ENCODE data around the gene PROB1.

The PROB1 gene

GRCh38 chr5:139379626-139380449 is 15.1 kb downstream of the PROB1 start:
- H2AFZ ChIP-seq (ENCODE audit: low read depth, low read length, severe bottlenecking) = no peak overlapping the region
- TF ChIP-seq CTCF (IDR thresholded peaks at IDR 0.05; ENCODE audit: insufficient read depth, low read length, poor library complexity, severe bottlenecking) = no peak
- H3K9me3 ChIP-seq (ENCODE audit: insufficient read depth, low read length) = no peaks in the 10 kb centered on the region
- no peaks in the 10 kb centered on the region for H3K9me2 ChIP-seq (replicated peaks; ENCODE audit: insufficient read depth, low read length)
- no peaks in the 10 kb centered on the region for H3K36me3 ChIP-seq (ENCODE audit: low read length)
- H3K4me2 ChIP-seq (ENCODE audit: low read depth, low read length, poor library complexity, severe bottlenecking) = no peak overlapping the region
- H3F3A ChIP-seq (ENCODE audit: insufficient read depth) = peaks cover 6% of the 10 kb centered on the region
- no peaks in the 10 kb centered on the region for H3K79me2 ChIP-seq (ENCODE audit: insufficient read depth, low read length)
- H4K20me1 ChIP-seq (ENCODE audit: low read depth, low read length) = no peaks in the 10 kb centered on the region
- no peak overlapping the region for H3K9ac ChIP-seq (ENCODE audit: low read length)
- no peak overlapping the region for H3K27ac ChIP-seq (ENCODE audit: low read depth, low read length)
- H3K27me3 ChIP-seq (ENCODE audit: low read length) = no peaks in the 10 kb centered on the region
- H3K4me3 ChIP-seq (ENCODE audit: insufficient read depth, low read length, poor library complexity, severe bottlenecking) = no peak overlapping the region

GRCh38 chr5:139378941-139379361 is 16.0 kb downstream of the PROB1 start:
- Histone ChIP-seq H3K79me2 (ENCODE audit: insufficient read depth, low read length) (no peaks in the 10 kb centered on the region), H3F3A (ENCODE audit: insufficient read depth) (peaks cover 5% of the 10 kb centered on the region; the same call in 1 of the 2 replicates), H3K27ac (ENCODE audit: low read depth, low read length) (no peak overlapping the region), H3K9me2 (replicated peaks; ENCODE audit: insufficient read depth, low read length) (no peaks in the 10 kb centered on the region), H3K4me2 (ENCODE audit: low read depth, low read length, poor library complexity, severe bottlenecking) (no peak overlapping the region), H4K20me1 (ENCODE audit: low read depth, low read length) (no peaks in the 10 kb centered on the region), H2AFZ (ENCODE audit: low read depth, low read length, severe bottlenecking) (no peak overlapping the region), H3K36me3 (ENCODE audit: low read length) (no peaks in the 10 kb centered on the region), H3K9me3 (ENCODE audit: insufficient read depth, low read length) (no peaks in the 10 kb centered on the region), H3K27me3 (ENCODE audit: low read length) (no peaks in the 10 kb centered on the region), H3K4me3 (ENCODE audit: insufficient read depth, low read length, poor library complexity, severe bottlenecking) (no peak overlapping the region), H3K9ac (ENCODE audit: low read length) (no peak overlapping the region)
- TF ChIP-seq CTCF (IDR thresholded peaks at IDR 0.05; ENCODE audit: insufficient read depth, low read length, poor library complexity, severe bottlenecking) (no peak), EZH2phosphoT487 (conservative IDR thresholded peaks at IDR 0.05; ENCODE audit: low read length) (no peak)

DNA sequence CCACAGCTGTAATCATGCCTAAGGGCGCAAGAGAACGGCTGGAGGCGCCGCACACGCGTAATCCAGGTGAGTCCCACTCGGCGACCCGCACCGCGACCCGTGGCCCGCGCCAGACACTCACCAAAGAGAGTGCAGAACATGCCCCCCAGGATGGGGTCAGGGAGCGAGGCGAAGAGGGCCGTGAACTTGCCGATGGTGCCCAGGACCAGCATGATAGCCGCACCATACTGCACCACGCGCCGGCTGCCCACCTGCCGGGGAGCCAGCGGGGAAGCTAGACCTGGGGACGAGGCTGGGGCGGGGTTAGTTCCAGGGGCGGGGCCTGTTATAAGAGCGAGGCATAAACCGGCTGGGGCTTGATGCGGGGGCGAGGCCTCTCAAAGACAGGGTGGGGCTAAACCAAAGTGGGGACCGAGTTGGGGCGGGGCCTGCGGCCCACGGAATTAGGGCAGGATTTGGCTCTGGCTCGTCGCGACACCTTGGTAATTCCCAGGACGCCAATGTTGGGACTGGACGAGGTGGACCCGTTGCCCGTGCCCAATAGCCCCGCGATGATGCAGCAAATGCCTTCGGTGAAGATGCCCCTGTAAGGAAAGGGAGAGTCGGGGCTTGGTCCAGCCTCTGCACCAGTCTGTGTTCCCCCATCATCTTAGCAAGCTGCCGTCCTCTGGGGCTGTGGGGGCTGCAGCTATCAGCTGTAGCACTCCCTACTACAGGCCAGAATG is 16.6 kb downstream of the PROB1 start:
- no peaks in the 10 kb centered on the region for H3K36me3 ChIP-seq (ENCODE audit: low read length)
- H3K27ac ChIP-seq (ENCODE audit: low read depth, low read length) = no peak overlapping the region
- no peak overlapping the region for H3K9ac ChIP-seq (ENCODE audit: low read length)
- no peak overlapping the region for H3K4me2 ChIP-seq (ENCODE audit: low read depth, low read length, poor library complexity, severe bottlenecking)
- H2AFZ ChIP-seq (ENCODE audit: low read depth, low read length, severe bottlenecking) = no peak overlapping the region
- H3K4me3 ChIP-seq (ENCODE audit: insufficient read depth, low read length, poor library complexity, severe bottlenecking) = no peak overlapping the region
- H3K27me3 ChIP-seq (ENCODE audit: low read length) = no peaks in the 10 kb centered on the region
- no peaks in the 10 kb centered on the region for H3K9me3 ChIP-seq (ENCODE audit: insufficient read depth, low read length)
- no peaks in the 10 kb centered on the region for H4K20me1 ChIP-seq (ENCODE audit: low read depth, low read length)
- no peaks in the 10 kb centered on the region for H3K9me2 ChIP-seq (replicated peaks; ENCODE audit: insufficient read depth, low read length)
- H3F3A ChIP-seq (ENCODE audit: insufficient read depth) = no peaks in the 10 kb centered on the region
- no peaks in the 10 kb centered on the region for H3K79me2 ChIP-seq (ENCODE audit: insufficient read depth, low read length)
- TF ChIP-seq EZH2phosphoT487 (conservative IDR thresholded peaks at IDR 0.05; ENCODE audit: low read length) (no peak), CTCF (IDR thresholded peaks at IDR 0.05; ENCODE audit: insufficient read depth, low read length, poor library complexity, severe bottlenecking) (no peak)

All from SU-DHL-6 (cell line).